Neural crest cell (in vitro differentiated cells): ENCODE measurements around the gene CLEC11A. TPM values are rescaled to one million over a fixed set of nuclear protein-coding genes. Genes with fewer than 3 reads are reported as not detected.
"Not testable (repeated sequence)": the region's sequence is repeated elsewhere in the genome, so short reads cannot be mapped to it uniquely, and the experiment has no call there.

Experiments used
- DNase-seq: peaks from one replicate; pipeline ENCODE4 v3.0.0; 2021; ENCODE audit warnings: low read depth, mixed read lengths, low spot score
- H3K27ac Mint-ChIP-seq: one replicate; pipeline ENCODE4 v1.8.0; 2021; ENCODE audit warnings: mild to moderate bottlenecking, mixed read lengths; ENCODE audit not compliant: unreplicated experiment
- H3K27me3 Mint-ChIP-seq: 2 replicates; pipeline ENCODE4 v1.8.0; 2021; ENCODE audit warnings: low read depth, mild to moderate bottlenecking, mixed read lengths
- H3K36me3 Mint-ChIP-seq: 2 replicates; pipeline ENCODE4 v1.8.0; 2021; ENCODE audit warnings: low read depth, mild to moderate bottlenecking, mixed read lengths
- H3K4me1 Mint-ChIP-seq: 2 replicates; pipeline ENCODE4 v1.8.0; 2021; ENCODE audit warnings: mixed read lengths
- H3K4me3 Mint-ChIP-seq: one replicate; pipeline ENCODE4 v1.8.0; 2021; ENCODE audit warnings: mild to moderate bottlenecking, mixed read lengths
- H3K9me3 Mint-ChIP-seq: 2 replicates; pipeline ENCODE4 v1.8.0; 2021; ENCODE audit warnings: mixed read lengths
- total RNA-seq: library from RNA; stranded (reverse); gene quantifications from 2 replicates; pipeline ENCODE4 v1.2.1, GENCODE V29; 2021
- TF ChIP-seq, protein P1 (sequence below): fragments of 200-600 bp; sonication (generic); conservative IDR thresholded peaks from 2 replicates; pipeline ENCODE4 v1.5.0; 2021; ENCODE audit warnings: antibody characterized with exemption, mild to moderate bottlenecking

Gene CLEC11A
- total RNA-seq, 1 donor from 2014 or later = 7.9 TPM

DNA sequence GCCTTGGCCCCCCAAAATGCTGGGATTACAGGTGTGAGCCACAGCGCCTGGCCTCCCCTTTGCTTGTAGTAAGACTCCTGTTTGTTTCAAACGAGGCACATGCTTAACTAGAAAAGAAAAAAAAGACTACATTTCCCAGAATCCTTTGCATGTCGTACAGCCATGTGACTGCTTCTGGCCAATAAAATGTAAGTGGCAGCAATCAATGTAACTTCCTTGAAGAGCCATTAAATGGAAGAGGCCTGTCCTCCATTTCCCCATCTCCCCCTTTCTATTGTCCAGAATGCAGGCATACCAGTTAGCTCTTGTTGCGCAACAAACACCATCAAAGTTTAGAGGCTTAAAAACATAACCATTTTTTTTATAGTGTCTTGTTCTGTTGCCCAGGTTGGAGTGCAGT lies 36.7 kb downstream of the CLEC11A start:
- no peak overlapping the region for H3K27ac Mint-ChIP-seq
- no peak for DNase-seq
- no peak overlapping the region for H3K4me3 Mint-ChIP-seq
- H3K9me3 Mint-ChIP-seq = peaks cover 4% of the 10 kb centered on the region
- H3K4me1 Mint-ChIP-seq = no peaks in the 10 kb centered on the region
- TF ChIP-seq, protein P1, sequence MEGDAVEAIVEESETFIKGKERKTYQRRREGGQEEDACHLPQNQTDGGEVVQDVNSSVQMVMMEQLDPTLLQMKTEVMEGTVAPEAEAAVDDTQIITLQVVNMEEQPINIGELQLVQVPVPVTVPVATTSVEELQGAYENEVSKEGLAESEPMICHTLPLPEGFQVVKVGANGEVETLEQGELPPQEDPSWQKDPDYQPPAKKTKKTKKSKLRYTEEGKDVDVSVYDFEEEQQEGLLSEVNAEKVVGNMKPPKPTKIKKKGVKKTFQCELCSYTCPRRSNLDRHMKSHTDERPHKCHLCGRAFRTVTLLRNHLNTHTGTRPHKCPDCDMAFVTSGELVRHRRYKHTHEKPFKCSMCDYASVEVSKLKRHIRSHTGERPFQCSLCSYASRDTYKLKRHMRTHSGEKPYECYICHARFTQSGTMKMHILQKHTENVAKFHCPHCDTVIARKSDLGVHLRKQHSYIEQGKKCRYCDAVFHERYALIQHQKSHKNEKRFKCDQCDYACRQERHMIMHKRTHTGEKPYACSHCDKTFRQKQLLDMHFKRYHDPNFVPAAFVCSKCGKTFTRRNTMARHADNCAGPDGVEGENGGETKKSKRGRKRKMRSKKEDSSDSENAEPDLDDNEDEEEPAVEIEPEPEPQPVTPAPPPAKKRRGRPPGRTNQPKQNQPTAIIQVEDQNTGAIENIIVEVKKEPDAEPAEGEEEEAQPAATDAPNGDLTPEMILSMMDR = no peak
- no peaks in the 10 kb centered on the region for H3K36me3 Mint-ChIP-seq
- H3K27me3 Mint-ChIP-seq = peaks cover 24% of the 10 kb centered on the region

DNA sequence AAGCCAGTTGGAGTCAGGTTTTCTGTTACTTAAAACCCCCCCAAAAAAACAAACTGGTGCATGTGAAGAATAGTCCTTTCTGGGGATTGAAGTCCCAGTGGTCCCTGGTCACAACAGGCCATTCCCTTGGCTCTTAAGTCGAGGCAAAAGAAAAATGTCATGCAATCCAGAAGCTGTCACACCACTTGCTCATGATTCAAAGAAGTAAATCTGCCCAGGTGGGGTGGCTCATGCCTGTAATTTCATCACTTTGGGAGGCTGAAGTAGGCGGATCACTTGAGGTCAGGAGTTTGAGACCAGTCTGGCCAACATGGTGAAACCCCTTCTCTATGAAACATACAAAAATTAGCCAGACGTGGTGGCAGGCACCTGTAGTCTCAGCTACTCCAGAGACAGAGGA lies 38.3 kb downstream of the CLEC11A start:
- not testable (repeated sequence) for H3K27ac Mint-ChIP-seq, DNase-seq, H3K4me1 Mint-ChIP-seq, H3K4me3 Mint-ChIP-seq, H3K9me3 Mint-ChIP-seq, H3K36me3 Mint-ChIP-seq
- H3K27me3 Mint-ChIP-seq = peaks cover 15% of the 10 kb centered on the region

DNA sequence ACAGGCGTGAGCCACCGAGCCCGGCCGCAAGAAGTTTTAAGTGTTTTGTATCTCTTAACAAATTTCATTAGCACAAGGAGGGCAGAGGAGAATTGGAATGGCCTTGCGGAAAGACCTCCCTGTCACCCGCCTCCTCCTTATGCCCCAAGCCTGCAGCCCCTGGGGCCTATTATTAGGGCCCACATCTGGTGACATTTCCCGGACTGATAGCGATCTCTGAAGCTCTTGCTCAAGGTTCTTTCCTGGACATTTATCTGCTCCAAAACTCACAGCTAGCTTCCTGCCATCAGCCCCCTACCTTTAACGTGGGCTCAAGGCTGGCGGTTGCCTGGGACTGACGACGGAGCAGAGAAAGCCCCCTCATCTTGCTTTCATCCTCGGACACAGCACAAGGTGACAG lies 40.4 kb downstream of the CLEC11A start:
- DNase-seq, H3K36me3 Mint-ChIP-seq, H3K9me3 Mint-ChIP-seq, H3K4me3 Mint-ChIP-seq, H3K4me1 Mint-ChIP-seq, H3K27ac Mint-ChIP-seq: not testable (repeated sequence)
- H3K27me3 Mint-ChIP-seq = peaks cover 14% of the 10 kb centered on the region

DNA sequence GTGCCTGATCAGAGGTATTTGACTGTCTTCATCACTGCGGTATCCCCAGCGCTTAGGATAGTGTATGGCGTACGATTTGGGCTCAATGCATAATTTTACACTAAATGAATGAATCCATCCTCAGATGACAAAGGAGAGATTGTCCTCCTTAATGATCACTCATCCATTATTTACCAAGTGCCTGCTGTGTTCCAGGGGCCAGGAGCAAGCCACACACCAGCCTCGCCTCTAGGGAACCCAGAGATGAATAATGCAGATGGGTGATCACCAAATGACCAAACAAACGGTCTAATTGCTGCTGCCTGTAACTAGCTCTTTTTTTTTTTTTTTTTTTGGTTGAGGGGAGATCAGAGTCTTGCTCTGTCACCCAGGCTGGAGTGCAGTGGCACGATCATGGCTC lies 41.2 kb downstream of the CLEC11A start:
- H3K36me3 Mint-ChIP-seq = no peaks in the 10 kb centered on the region
- no peaks in the 10 kb centered on the region for H3K4me1 Mint-ChIP-seq
- H3K9me3 Mint-ChIP-seq = peaks cover 4% of the 10 kb centered on the region
- no peak for DNase-seq
- H3K27me3 Mint-ChIP-seq = peaks cover 12% of the 10 kb centered on the region
- TF ChIP-seq, protein P1 = no peak
- H3K4me3 Mint-ChIP-seq = no peak overlapping the region
- H3K27ac Mint-ChIP-seq = no peak overlapping the region

DNA sequence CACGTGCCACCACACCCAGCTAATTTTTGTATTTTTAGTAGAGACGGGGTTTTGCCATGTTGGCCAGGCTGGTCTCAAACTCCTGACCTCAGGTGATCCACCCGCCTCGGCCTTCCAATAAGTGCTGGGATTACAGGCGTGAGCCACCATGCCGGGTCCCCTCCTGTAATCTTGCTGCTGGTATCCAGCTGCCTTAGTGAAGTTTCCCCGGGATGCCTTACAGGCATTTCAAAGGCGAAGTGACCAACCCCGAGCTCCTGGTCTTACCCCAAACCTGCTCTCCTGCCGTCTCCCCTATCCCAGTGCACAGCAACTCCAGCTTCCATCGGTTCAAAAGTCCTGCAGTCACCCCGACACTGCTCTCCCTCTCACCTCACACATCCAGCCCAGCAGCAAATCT lies 43.6 kb downstream of the CLEC11A start:
- not testable (repeated sequence) for H3K4me1 Mint-ChIP-seq, DNase-seq, H3K27ac Mint-ChIP-seq, H3K4me3 Mint-ChIP-seq, H3K9me3 Mint-ChIP-seq, H3K36me3 Mint-ChIP-seq
- H3K27me3 Mint-ChIP-seq = peaks cover 16% of the 10 kb centered on the region

DNA sequence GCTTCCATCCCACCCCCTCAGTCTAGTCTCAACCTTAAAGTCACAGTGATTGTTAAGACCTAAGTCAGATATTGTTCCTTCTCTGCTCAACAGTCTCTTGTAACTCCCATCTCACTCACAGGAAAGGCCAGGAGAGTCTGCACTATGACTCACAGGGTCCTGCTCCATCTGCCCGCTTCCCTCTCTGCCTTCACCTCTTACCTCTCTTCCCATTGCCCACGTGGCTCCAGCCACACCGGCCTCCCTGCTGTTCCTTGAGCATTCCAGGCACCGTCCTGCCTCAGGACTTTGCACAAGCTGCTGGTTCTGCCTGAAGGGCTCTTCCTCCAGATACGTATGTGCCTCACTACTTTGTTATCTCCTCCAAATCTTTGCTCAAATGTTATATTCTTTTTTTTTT lies 44.1 kb downstream of the CLEC11A start:
- H3K36me3 Mint-ChIP-seq, H3K9me3 Mint-ChIP-seq, H3K27ac Mint-ChIP-seq, H3K4me1 Mint-ChIP-seq, H3K4me3 Mint-ChIP-seq, DNase-seq: not testable (repeated sequence)
- peaks cover 16% of the 10 kb centered on the region for H3K27me3 Mint-ChIP-seq

DNA sequence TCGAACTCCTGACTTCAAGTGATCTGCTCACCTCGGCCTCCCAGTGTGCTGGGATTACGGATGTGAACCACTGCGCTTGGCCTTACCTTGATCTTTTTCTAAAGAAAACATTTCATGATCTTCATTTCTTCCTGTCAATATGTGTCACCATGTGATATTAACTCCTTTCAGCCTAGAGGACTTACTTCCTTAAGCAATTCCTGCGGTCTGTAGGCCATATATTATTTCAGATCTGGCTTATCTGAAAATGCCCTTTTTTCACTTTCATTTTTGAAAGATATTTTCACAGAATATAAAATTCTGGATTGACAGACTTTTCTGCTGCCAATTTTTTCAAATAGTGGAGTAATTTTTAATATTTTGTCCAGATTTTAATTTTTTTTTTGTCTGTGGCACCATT lies 45.1 kb downstream of the CLEC11A start:
- no peaks in the 10 kb centered on the region for H3K9me3 Mint-ChIP-seq

DNA sequence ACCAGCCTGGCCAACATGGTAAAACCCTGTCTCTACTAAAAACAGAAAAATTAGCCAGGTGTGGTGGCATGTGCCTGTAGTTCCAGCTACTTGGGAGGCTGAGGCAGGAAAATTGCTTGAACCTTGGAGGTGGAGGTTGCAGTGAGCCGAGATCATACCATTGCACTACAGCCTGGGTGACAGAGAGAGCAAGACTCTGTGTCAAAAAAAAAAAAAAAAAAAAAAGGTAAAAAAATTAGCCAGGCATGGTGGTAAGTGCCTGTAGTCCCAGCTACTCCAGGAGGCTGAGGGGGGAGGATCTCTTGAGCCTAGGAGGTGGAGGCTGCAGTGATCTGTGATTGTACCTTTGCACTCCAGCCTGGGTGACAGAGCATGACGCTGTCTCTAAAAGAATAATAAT lies 47.0 kb downstream of the CLEC11A start, which contains the start of gene GPR32:
Gene GPR32, plus strand, starts transcription at position 301 of the 400 bp plus-strand sequence. CDS start 137 bp downstream, outside the sequence.
- not testable (repeated sequence) for H3K36me3 Mint-ChIP-seq, H3K27ac Mint-ChIP-seq, DNase-seq, H3K4me1 Mint-ChIP-seq, H3K9me3 Mint-ChIP-seq, H3K4me3 Mint-ChIP-seq
- peaks cover 38% of the 10 kb centered on the region for H3K27me3 Mint-ChIP-seq

More for the DNA sequence above, 45.1 kb downstream of the CLEC11A start:
- H3K27ac Mint-ChIP-seq = no peak overlapping the region
- no peaks in the 10 kb centered on the region for H3K4me1 Mint-ChIP-seq
- no peak overlapping the region for H3K4me3 Mint-ChIP-seq
- DNase-seq = no peak
- no peaks in the 10 kb centered on the region for H3K36me3 Mint-ChIP-seq
- TF ChIP-seq, protein P1 = no peak
- peaks cover 24% of the 10 kb centered on the region for H3K27me3 Mint-ChIP-seq
